Neuronal stem cell (in vitro differentiated cells): Measurements from ENCODE around the gene SCAANT1.

Experiments used
- DNase-seq: peaks from one replicate; pipeline ENCODE4 v3.0.0-alpha.2; 2013; ENCODE audit warnings: low spot score
- H2AFZ ChIP-seq: one replicate; pipeline ENCODE4 v1.6.1; 2013; ENCODE audit warnings: mild to moderate bottlenecking, low read length, inconsistent platforms
- H2AK5ac ChIP-seq: 2 replicates; pipeline ENCODE4 v1.6.1; 2013; ENCODE audit warnings: low read depth, mild to moderate bottlenecking, inconsistent platforms, low read length, moderate library complexity, mixed read lengths
- H2BK120ac ChIP-seq: 2 replicates; pipeline ENCODE4 v1.6.1; 2013; ENCODE audit warnings: low read depth, mild to moderate bottlenecking, inconsistent platforms, low read length, moderate library complexity, mixed read lengths
- H2BK12ac ChIP-seq: one replicate; pipeline ENCODE4 v1.6.1; 2013; ENCODE audit warnings: low read length, inconsistent platforms
- H2BK15ac ChIP-seq: 2 replicates; pipeline ENCODE4 v1.6.1; 2013; ENCODE audit warnings: mild to moderate bottlenecking, low read length, inconsistent platforms, mixed read lengths
- H2BK5ac ChIP-seq: one replicate; pipeline ENCODE4 v1.6.1; 2013; ENCODE audit warnings: inconsistent platforms, mild to moderate bottlenecking, low read length, moderate library complexity
- H3K14ac ChIP-seq: one replicate; pipeline ENCODE4 v1.6.1; 2013; ENCODE audit warnings: low read length, inconsistent platforms
- H3K18ac ChIP-seq: 2 replicates; pipeline ENCODE4 v1.6.1; 2013; ENCODE audit warnings: low read length, inconsistent platforms
- H3K23ac ChIP-seq: 2 replicates; pipeline ENCODE4 v1.6.1; 2013; ENCODE audit warnings: low read depth, mild to moderate bottlenecking, mixed read lengths, low read length, inconsistent platforms; ENCODE audit not compliant: poor library complexity
- H3K27ac ChIP-seq: replicated peaks from 3 replicates; pipeline ENCODE4 v1.5.1; 2013; ENCODE audit warnings: low read length, inconsistent platforms
- H3K27me3 ChIP-seq, 3 experiments: 2 replicates each; pipeline ENCODE4 v1.6.1; 2013; ENCODE audit warnings: low read length in 3 of 3, mild to moderate bottlenecking in 2 of 3, inconsistent platforms in 1 of 3, low read depth in 1 of 3, mixed read lengths in 1 of 3, moderate library complexity in 1 of 3; ENCODE audit not compliant: control insufficient read depth in 3 of 3, insufficient read depth in 3 of 3
- H3K36me3 ChIP-seq, 2 donors: replicated peaks in 1 of 2; 2 replicates each; pipeline ENCODE4 v1.6.1; 2013; ENCODE audit warnings: low read length in 2 of 2; ENCODE audit not compliant: control insufficient read depth in 2 of 2, insufficient read depth in 2 of 2
- H3K4ac ChIP-seq: 2 replicates; pipeline ENCODE4 v1.6.1; 2013; ENCODE audit warnings: inconsistent platforms, mild to moderate bottlenecking, low read length, moderate library complexity
- H3K4me1 ChIP-seq, 2 donors: 1 replicate in 1 of 2; 2 replicates in 1 of 2; pipeline ENCODE4 v1.6.1; 2013; ENCODE audit warnings: low read length in 2 of 2, low read depth in 1 of 2; ENCODE audit not compliant: control insufficient read depth in 2 of 2, insufficient read depth in 1 of 2
- H3K4me2 ChIP-seq: one replicate; pipeline ENCODE4 v1.6.1; 2013; ENCODE audit warnings: mild to moderate bottlenecking, low read length, inconsistent platforms; ENCODE audit not compliant: insufficient read depth, poor library complexity, severe bottlenecking
- H3K4me3 ChIP-seq, 2 donors: 2 replicates each; pipeline ENCODE4 v1.5.1; 2013; ENCODE audit warnings: low read length in 2 of 2, mild to moderate bottlenecking in 2 of 2, inconsistent platforms in 1 of 2, moderate library complexity in 1 of 2
- H3K79me1 ChIP-seq: one replicate; pipeline ENCODE4 v1.6.1; 2013; ENCODE audit warnings: low read depth, mild to moderate bottlenecking, inconsistent platforms, low read length, moderate library complexity
- H3K9ac ChIP-seq: one replicate; pipeline ENCODE4 v1.6.1; 2013; ENCODE audit warnings: mild to moderate bottlenecking, low read depth, low read length, inconsistent platforms; ENCODE audit not compliant: poor library complexity
- H3K9me3 ChIP-seq, 2 donors: replicated peaks in 1 of 2; 2 replicates each; pipeline versions ENCODE3 to v1.6.1; 2013; ENCODE audit warnings: low read length in 2 of 2, mild to moderate bottlenecking in 2 of 2, inconsistent platforms in 1 of 2, low read depth in 1 of 2, mixed read lengths in 1 of 2, moderate library complexity in 1 of 2; ENCODE audit not compliant: control insufficient read depth in 2 of 2, insufficient read depth in 1 of 2
- H4K8ac ChIP-seq: one replicate; pipeline ENCODE4 v1.6.1; 2013; ENCODE audit warnings: low read depth, mild to moderate bottlenecking, inconsistent platforms, low read length, moderate library complexity
- H4K91ac ChIP-seq: one replicate; pipeline ENCODE4 v1.6.1; 2013; ENCODE audit warnings: low read length, low read depth, mild to moderate bottlenecking, inconsistent platforms; ENCODE audit not compliant: poor library complexity
- WGBS, 2 donors: extraction: QIAGEN DNeasy Blood & Tissue Kit; methylation state at CpG; one replicate each; pipeline ENCODE4 v1.1.7; 2013; ENCODE audit warnings: missing lambda C conversion rate in 2 of 2, mixed read lengths in 1 of 2; ENCODE audit not compliant: insufficient read length in 2 of 2, insufficient replicate concordance in 1 of 2; ENCODE audit errors: extremely low coverage in 2 of 2; 5-methylcytosine and 5-hydroxymethylcytosine counted together

The SCAANT1 gene

GRCh38 chr3:63955830-63956545 lies 43.8 kb upstream of the SCAANT1 start:
- H3K14ac ChIP-seq, result no peak overlapping the region
- H2BK120ac ChIP-seq, result no peak overlapping the region
- no peak overlapping the region for H4K8ac ChIP-seq
- no peak overlapping the region for H3K4me3 ChIP-seq
- peaks cover 12 to 20% of the 10 kb centered on the region in 2 donors for H3K4me1 ChIP-seq
- peak overlapping the region; percentile 22 for H3K27ac ChIP-seq
- H2AFZ ChIP-seq, result no peak overlapping the region
- H2BK15ac ChIP-seq, result no peak overlapping the region
- peaks cover 5% of the 10 kb centered on the region for H3K79me1 ChIP-seq
- no peak overlapping the region for H3K4me2 ChIP-seq
- no peak overlapping the region for H3K23ac ChIP-seq
- WGBS, 2 donors, result no CpG with 5 or more reads among the region's 13 CpGs
- H3K9me3 ChIP-seq, result no peaks in the 10 kb centered on the region
- H3K36me3 ChIP-seq, result peaks cover 0 to 30% of the 10 kb centered on the region in 2 donors
- no peak overlapping the region for H3K9ac ChIP-seq
- H3K27me3 ChIP-seq, result no peaks in the 10 kb centered on the region
- no peak overlapping the region for H2BK5ac ChIP-seq
- no peak overlapping the region for H4K91ac ChIP-seq
- DNase-seq, result no peak
- H2BK12ac ChIP-seq, result no peak overlapping the region
- H3K4ac ChIP-seq, result no peak overlapping the region
- H2AK5ac ChIP-seq, result no peak overlapping the region
- no peak overlapping the region for H3K18ac ChIP-seq

GRCh38 chr3:63955036-63955650 lies 43.0 kb upstream of the SCAANT1 start:
- no peak overlapping the region for H3K23ac ChIP-seq

GRCh38 chr3:63954182-63954581 lies 42.0 kb upstream of the SCAANT1 start:
- H3K4me1 ChIP-seq, result peaks cover 14 to 17% of the 10 kb centered on the region in 2 donors
- H2BK15ac ChIP-seq, result no peak overlapping the region
- H3K9me3 ChIP-seq, result peaks cover 0 to 2% of the 10 kb centered on the region in 2 donors
- H2BK12ac ChIP-seq, result no peak overlapping the region
- no peaks in the 10 kb centered on the region for H3K27me3 ChIP-seq
- peaks cover 0 to 34% of the 10 kb centered on the region in 2 donors for H3K36me3 ChIP-seq
- H3K27ac ChIP-seq, result no peak overlapping the region
- H4K8ac ChIP-seq, result no peak overlapping the region
- DNase-seq, result no peak
- H3K18ac ChIP-seq, result peak overlapping the region; percentile 21
- no peak overlapping the region for H2BK5ac ChIP-seq
- no peak overlapping the region for H2AFZ ChIP-seq
- no peak overlapping the region for H2AK5ac ChIP-seq
- peak overlapping the region in 1 of 2 donors; percentile 25 for H3K4me3 ChIP-seq
- H2BK120ac ChIP-seq, result no peak overlapping the region
- no peak overlapping the region for H3K4me2 ChIP-seq
- no CpG with 5 or more reads among the region's 5 CpGs for WGBS, 2 donors
- peak overlapping the region; percentile 9 for H3K14ac ChIP-seq
- H3K4ac ChIP-seq, result no peak overlapping the region
- no peak overlapping the region for H4K91ac ChIP-seq
- peaks cover 5% of the 10 kb centered on the region for H3K79me1 ChIP-seq
- H3K9ac ChIP-seq, result no peak overlapping the region
- H3K23ac ChIP-seq, result no peak overlapping the region

More at GRCh38 chr3:63955036-63955650, 43.0 kb upstream of the SCAANT1 start:
- H3K79me1 ChIP-seq, result peaks cover 5% of the 10 kb centered on the region
- H3K9ac ChIP-seq, result no peak overlapping the region
- peaks cover 0 to 30% of the 10 kb centered on the region in 2 donors for H3K36me3 ChIP-seq
- H3K4me2 ChIP-seq, result no peak overlapping the region
- no peak overlapping the region for H2BK120ac ChIP-seq
- no peak overlapping the region for H2BK12ac ChIP-seq
- H2AK5ac ChIP-seq, result peak overlapping the region; percentile 58
- H2AFZ ChIP-seq, result no peak overlapping the region
- no peak overlapping the region for H2BK5ac ChIP-seq
- no peaks in the 10 kb centered on the region for H3K27me3 ChIP-seq
- no CpG with 5 or more reads among the region's 3 CpGs for WGBS, 2 donors
- no peak overlapping the region for H3K18ac ChIP-seq
- no peak overlapping the region for H4K91ac ChIP-seq
- no peak for DNase-seq
- no peak overlapping the region for H3K14ac ChIP-seq
- H3K4me1 ChIP-seq, result peaks cover 15 to 18% of the 10 kb centered on the region in 2 donors
- H3K4ac ChIP-seq, result no peak overlapping the region
- H3K27ac ChIP-seq, result peak overlapping the region; percentile 0
- no peak overlapping the region for H2BK15ac ChIP-seq
- H3K9me3 ChIP-seq, result no peaks in the 10 kb centered on the region
- H3K4me3 ChIP-seq, result no peak overlapping the region
- H4K8ac ChIP-seq, result no peak overlapping the region

GRCh38 chr3:63952248-63952594 lies 40.0 kb upstream of the SCAANT1 start:
- Histone ChIP-seq H3K4ac (no peak overlapping the region), H3K4me1 (peaks cover 16 to 19% of the 10 kb centered on the region in 2 donors), H2BK12ac (no peak overlapping the region), H3K9ac (no peak overlapping the region), H2BK15ac (no peak overlapping the region), H3K4me2 (no peak overlapping the region), H3K27me3 (no peaks in the 10 kb centered on the region), H4K8ac (no peak overlapping the region), H3K36me3 (peaks cover 0 to 34% of the 10 kb centered on the region in 2 donors), H3K14ac (no peak overlapping the region), H3K4me3 (no peak overlapping the region), H2BK120ac (no peak overlapping the region), H3K23ac (no peak overlapping the region), H3K27ac (no peak overlapping the region), H3K79me1 (peaks cover 5% of the 10 kb centered on the region), H2AFZ (no peak overlapping the region), H4K91ac (no peak overlapping the region), H2AK5ac (no peak overlapping the region), H3K18ac (no peak overlapping the region), H3K9me3 (peaks cover 0 to 2% of the 10 kb centered on the region in 2 donors), H2BK5ac (no peak overlapping the region)
- DNase-seq, result no peak
- no CpG with 5 or more reads among the region's 2 CpGs for WGBS, 2 donors
